Esophagus muscularis mucosa (tissue), 4 donors: ENCODE measurements around the gene TMEM131. TPM values are rescaled to one million over a fixed set of nuclear protein-coding genes. Genes with fewer than 3 reads are reported as not detected.

Experiments used
- DNase-seq: peaks from one replicate; pipeline ENCODE4 v3.0.0-alpha.2; 2017; ENCODE audit errors: extremely low spot score
- H3K27ac ChIP-seq, 4 donors: fragments of 200-600 bp; sonication (generic); replicated peaks in 1 of 4; 1 replicate in 3 of 4; 2 replicates in 1 of 4; pipeline ENCODE4 v1.5.1; 2016 to 2019; ENCODE audit warnings: mild to moderate bottlenecking in 1 of 4
- H3K27me3 ChIP-seq, 4 donors: fragments of 200-600 bp; sonication (generic); one replicate each; pipeline versions ENCODE4 v1.5.1 to v1.6.0; 2016 to 2019
- H3K36me3 ChIP-seq, 4 donors: fragments of 200-600 bp; sonication (generic); one replicate each; pipeline ENCODE4 v1.5.1; 2016 to 2019
- H3K4me1 ChIP-seq, 4 donors: fragments of 200-600 bp; sonication (generic); one replicate each; pipeline ENCODE4 v1.5.1; 2016 to 2019
- H3K4me3 ChIP-seq, 4 donors: fragments of 200-600 bp; sonication (generic); 1 replicate in 2 of 4; 2 replicates in 2 of 4; pipeline ENCODE4 v1.5.1; 2016 to 2019; ENCODE audit warnings: mild to moderate bottlenecking in 4 of 4, moderate library complexity in 1 of 4
- H3K9me3 ChIP-seq, 4 donors: fragments of 200-600 bp; sonication (generic); 1 replicate in 3 of 4; 2 replicates in 1 of 4; pipeline ENCODE4 v1.5.1; 2016 to 2019
- CTCF ChIP-seq, 3 experiments: fragments of 200-600 bp in 2 of 3; fragments of 450-650 bp in 1 of 3; sonication (generic) in 2 of 3; IDR thresholded peaks; one replicate each; pipeline ENCODE4 v1.5.1; 2017 to 2019; ENCODE audit warnings: antibody characterized with exemption in 3 of 3, mild to moderate bottlenecking in 2 of 3, moderate library complexity in 1 of 3
- EP300 ChIP-seq: sonication (generic); formaldehyde crosslinking; IDR thresholded peaks from one replicate; pipeline ENCODE4 v1.6.1; 2017; ENCODE audit warnings: antibody characterized with exemption
- POLR2A ChIP-seq: fragments of 450-650 bp; IDR thresholded peaks from one replicate; pipeline ENCODE4 v1.6.1; 2017; ENCODE audit warnings: antibody characterized with exemption, moderate library complexity, mild to moderate bottlenecking, low read depth
- POLR2AphosphoS5 ChIP-seq, 2 donors: sonication (generic); formaldehyde crosslinking; IDR thresholded peaks; one replicate each; pipeline ENCODE4 v1.6.1; 2017; ENCODE audit warnings: antibody characterized with exemption in 2 of 2
- WGBS: methylation state at CpG from one replicate; pipeline ENCODE4 v1.1.5; 2018; 5-methylcytosine and 5-hydroxymethylcytosine counted together
- intact Hi-C: fragments of 100-400 bp; cut with DNase I; formaldehyde crosslinking; loops from one replicate; pipeline ENCODE4 v1.15.1; 2023
- total RNA-seq, 4 donors: library from RNA; depleted of rRNA; stranded (reverse); fragments of >200 nt; gene quantifications; one replicate each; pipeline versions ENCODE4 v1.1.0 to v1.2.1, GENCODE V29; 2016

The TMEM131 gene
- total RNA-seq, 4 donors from 2014 or later: 23.9 to 34.1 (median 26.5) TPM

GRCh38 chr2:97953853-97954252 is 41.9 kb downstream of the TMEM131 start:
- intact Hi-C loops: no loop called here
- Histone ChIP-seq H3K27me3 (no peaks in the 10 kb centered on the region), H3K27ac (no peak overlapping the region), H3K4me3 (no peak overlapping the region), H3K36me3 (no peaks in the 10 kb centered on the region), H3K9me3 (no peaks in the 10 kb centered on the region), H3K4me1 (peaks cover 11 to 37% (median 25%) of the 10 kb centered on the region in 4 donors)
- 90% methylated on average over 4 of the region's 4 CpGs for WGBS
- DNase-seq: no peak
- TF ChIP-seq POLR2AphosphoS5 (IDR thresholded peaks at IDR 0.05): no peak
- no peak for TF ChIP-seq EP300
- TF ChIP-seq CTCF (IDR thresholded peaks at IDR 0.05): no peak
- TF ChIP-seq POLR2A: no peak

GRCh38 chr2:97952357-97952756 is 43.4 kb downstream of the TMEM131 start:
- Histone ChIP-seq H3K27me3 (no peaks in the 10 kb centered on the region), H3K36me3 (no peaks in the 10 kb centered on the region), H3K27ac (no peak overlapping the region), H3K4me3 (no peak overlapping the region), H3K9me3 (no peaks in the 10 kb centered on the region), H3K4me1 (peaks cover 6 to 29% (median 17%) of the 10 kb centered on the region in 4 donors)
- intact Hi-C loops: no loop called here
- TF ChIP-seq EP300: no peak
- TF ChIP-seq POLR2AphosphoS5 (IDR thresholded peaks at IDR 0.05): no peak
- no peak for TF ChIP-seq CTCF (IDR thresholded peaks at IDR 0.05)
- no peak for TF ChIP-seq POLR2A
- 92% methylated on average over 6 of the region's 6 CpGs for WGBS
- DNase-seq: no peak

- WGBS: 88% methylated on average over 2 of the region's 2 CpGs
- peaks cover 11 to 22% (median 15%) of the 10 kb centered on the region in 4 donors for H3K4me1 ChIP-seq
- no peaks in the 10 kb centered on the region for H3K36me3 ChIP-seq
- H3K4me3 ChIP-seq: no peak overlapping the region
- no peaks in the 10 kb centered on the region for H3K9me3 ChIP-seq
- H3K27me3 ChIP-seq: no peaks in the 10 kb centered on the region
- DNase-seq: no peak
- no peak overlapping the region for H3K27ac ChIP-seq
- intact Hi-C loops: no loop called here
- no peak for TF ChIP-seq CTCF (IDR thresholded peaks at IDR 0.05)
- no peak for TF ChIP-seq POLR2A
- no peak for TF ChIP-seq EP300
- TF ChIP-seq POLR2AphosphoS5 (IDR thresholded peaks at IDR 0.05): no peak
These were observed 44.5 kb downstream of the TMEM131 start for GRCh38 chr2:97951155-97951680.

GRCh38 chr2:97950329-97951154 is 45.2 kb downstream of the TMEM131 start:
- TF ChIP-seq EP300 (no peak), POLR2AphosphoS5 (IDR thresholded peaks at IDR 0.05) (no peak), CTCF (IDR thresholded peaks at IDR 0.05) (no peak), POLR2A (no peak)
- Histone ChIP-seq H3K9me3 (no peaks in the 10 kb centered on the region), H3K27ac (no peak overlapping the region), H3K4me1 (peaks cover 11 to 27% (median 22%) of the 10 kb centered on the region in 4 donors), H3K4me3 (no peak overlapping the region), H3K36me3 (no peaks in the 10 kb centered on the region), H3K27me3 (no peaks in the 10 kb centered on the region)
- WGBS: 70% methylated on average over 3 of the region's 3 CpGs
- intact Hi-C loops: no loop called here
- no peak for DNase-seq
